T47D (cell line): ENCODE measurements around the gene ITPR2.

Experiments
- DNase-seq, 2 experiments: peaks; one replicate each; pipeline versions ENCODE4 v3.0.0 to v3.0.0-alpha.2; 2011 to 2012; ENCODE audit warnings: low read depth in 1 of 2, low spot score in 1 of 2
- JUND ChIP-seq: IDR thresholded peaks from 2 replicates; pipeline ENCODE4 v1.6.1; 2012; ENCODE audit warnings: low read depth
- in situ Hi-C: cut with HindIII; loops from 2 replicates; pipeline ENCODE4 v1.10.0; 2016; ENCODE audit warnings: low sequenced_read_pairs, low pct_unique_long_range_greater_than_20kb

Gene ITPR2

GRCh38 chr12:26389343-26389742 is 443.7 kb downstream of the ITPR2 start:
- DNase-seq: no peak
- in situ Hi-C loops: no loop called here
- TF ChIP-seq JUND: no peak

GRCh38 chr12:26384536-26384935 is 448.5 kb downstream of the ITPR2 start:
- in situ Hi-C loops: no loop called here
- no peak for TF ChIP-seq JUND
- DNase-seq: no peak

GRCh38 chr12:26383041-26383440 is 450.0 kb downstream of the ITPR2 start:
- TF ChIP-seq JUND: no peak
- in situ Hi-C loops: no loop called here
- no peak for DNase-seq

GRCh38 chr12:26380897-26381296 is 452.1 kb downstream of the ITPR2 start:
- in situ Hi-C loops: no loop called here
- no peak for DNase-seq
- no peak for TF ChIP-seq JUND

- in situ Hi-C loops: no loop called here
- no peak for TF ChIP-seq JUND
- no peak for DNase-seq
These were observed 453.1 kb downstream of the ITPR2 start for GRCh38 chr12:26379777-26380467.

GRCh38 chr12:26378711-26379110 is 454.3 kb downstream of the ITPR2 start:
- TF ChIP-seq JUND: no peak
- in situ Hi-C loops: no loop called here
- DNase-seq: no peak

- TF ChIP-seq JUND: no peak
- DNase-seq: no peak
- in situ Hi-C loops: no loop called here
These were observed 457.9 kb downstream of the ITPR2 start for GRCh38 chr12:26374934-26375680.

GRCh38 chr12:26373606-26374495 is 459.1 kb downstream of the ITPR2 start:
- peak in 1 of 2 experiments; percentile 5 for DNase-seq
- TF ChIP-seq JUND: no peak
- in situ Hi-C loops: no loop called here

GRCh38 chr12:26372866-26373265 is 460.1 kb downstream of the ITPR2 start:
- DNase-seq: no peak
- in situ Hi-C loops: no loop called here
- no peak for TF ChIP-seq JUND

GRCh38 chr12:26370098-26370497 is 462.9 kb downstream of the ITPR2 start:
- no peak for DNase-seq
- TF ChIP-seq JUND: no peak
- in situ Hi-C loops: no loop called here

- DNase-seq: no peak
- no peak for TF ChIP-seq JUND
- in situ Hi-C loops: no loop called here
These were observed 463.4 kb downstream of the ITPR2 start for GRCh38 chr12:26369588-26369987.

GRCh38 chr12:26367991-26368730 is 464.8 kb downstream of the ITPR2 start:
- no peak for TF ChIP-seq JUND
- in situ Hi-C loops: no loop called here
- no peak for DNase-seq
